Stromal cell of bone marrow (primary cell): ENCODE measurements around the gene ALDH3B2.
"Not testable (repeated sequence)": the region's sequence is repeated elsewhere in the genome, so short reads cannot be mapped to it uniquely, and the experiment has no call there.

Experiments used
- DNase-seq: peaks from one replicate; pipeline ENCODE4 v3.0.0-alpha.2; 2012; ENCODE audit warnings: low read depth

ALDH3B2 gene

GRCh38 chr11:67685641-67686332, 11.4 kb upstream of the ALDH3B2 start:
- DNase-seq, result not testable (repeated sequence)

DNA sequence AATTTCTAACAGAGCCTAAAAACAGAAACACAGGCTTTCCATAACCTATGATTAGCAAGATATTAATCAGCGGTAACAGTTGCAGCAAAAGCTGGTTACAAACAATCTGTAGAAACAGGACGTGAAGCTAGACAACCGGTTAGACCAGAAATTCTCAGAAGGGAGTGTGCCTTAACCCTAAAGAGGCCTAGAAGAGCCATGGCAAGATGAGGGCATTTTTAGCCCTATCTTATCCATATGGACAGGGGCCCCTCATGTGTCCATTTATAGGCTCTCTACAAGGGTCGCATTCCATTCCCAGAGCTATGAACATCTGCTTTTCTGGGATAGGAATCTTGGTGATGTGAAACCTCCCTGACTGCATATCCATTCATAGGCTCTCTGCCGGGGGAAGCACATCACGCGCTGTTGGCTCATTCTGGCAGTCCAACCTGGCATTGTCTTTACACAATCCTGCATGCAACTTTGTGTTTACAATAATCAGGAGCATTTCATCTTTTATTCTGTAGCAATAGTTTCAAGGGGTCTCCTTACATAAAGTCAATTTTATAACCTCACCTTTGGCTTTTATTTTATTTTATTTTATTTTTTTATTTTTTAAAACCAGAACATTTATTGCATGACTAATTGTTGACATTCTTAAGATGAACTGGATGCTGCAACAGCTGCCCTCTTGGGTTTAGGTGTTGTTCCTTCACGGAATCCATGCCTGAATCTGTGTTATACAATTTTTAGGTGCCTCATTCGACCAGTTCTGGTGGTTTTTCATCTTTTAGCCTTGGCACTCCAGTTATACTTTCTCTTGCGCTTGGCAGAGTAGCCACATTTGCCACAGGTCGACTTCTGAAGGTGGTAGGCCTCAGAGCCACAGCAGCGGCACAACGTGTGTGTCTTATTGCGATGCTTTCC, 8.0 kb upstream of the ALDH3B2 start:
- DNase-seq, result not testable (repeated sequence)

GRCh38 chr11:67680696-67681470, 6.5 kb upstream of the ALDH3B2 start:
- DNase-seq, result no peak

DNA sequence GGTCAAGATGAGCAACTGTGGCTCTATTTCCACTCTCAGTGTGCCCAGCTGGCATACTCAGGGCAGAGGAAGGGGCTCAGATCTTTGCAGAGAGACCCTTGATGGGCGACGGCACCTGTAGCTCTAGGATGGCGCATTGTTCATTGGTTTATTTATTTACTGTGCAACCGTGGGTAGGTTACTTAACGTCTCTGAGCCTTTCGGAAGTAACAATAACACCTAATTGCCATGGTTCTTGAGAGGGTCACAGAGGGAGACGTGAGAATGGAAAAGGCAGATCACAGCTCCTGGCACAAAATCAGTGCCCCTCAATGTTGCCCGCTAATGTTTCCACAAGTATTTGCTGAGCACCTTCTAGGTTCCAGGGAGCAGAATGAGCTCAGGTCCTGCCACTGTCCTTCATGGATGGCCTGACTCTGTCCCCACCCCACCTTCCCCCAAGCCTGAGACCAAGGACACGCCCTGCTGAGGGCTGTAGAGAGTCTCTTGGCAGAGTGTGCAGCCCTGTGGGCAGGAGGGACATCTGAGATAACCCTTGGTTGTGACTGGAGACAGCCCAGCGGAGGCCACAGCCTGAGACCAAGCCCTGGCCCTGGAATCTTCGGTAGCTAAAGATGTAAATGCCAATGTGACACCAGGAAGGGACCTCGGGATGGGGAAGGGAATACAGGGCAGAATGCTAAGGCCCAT, 780 bp upstream of the ALDH3B2 start:
- no peak for DNase-seq

DNA sequence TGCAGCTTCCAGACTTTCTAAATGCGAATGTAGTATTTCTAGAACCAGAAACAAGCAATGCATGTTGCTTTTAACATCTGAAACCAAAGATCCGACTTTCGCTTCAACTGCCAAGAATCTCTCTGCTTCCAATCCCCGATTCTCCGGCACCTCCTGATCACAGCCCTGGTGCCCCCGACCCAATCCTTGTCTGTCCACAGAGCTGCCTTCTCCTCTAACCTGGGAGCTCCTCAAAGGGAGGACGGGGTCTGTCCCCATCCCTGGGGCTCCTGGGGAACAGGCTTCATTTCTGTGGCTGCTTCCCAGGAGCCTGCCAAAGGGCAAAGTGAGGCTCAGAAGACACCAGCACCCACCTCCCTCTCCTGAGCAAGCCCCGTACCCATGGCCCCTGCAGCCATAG, 521 bp downstream of the ALDH3B2 start:
- no peak for DNase-seq

- DNase-seq, result no peak
Measured at GRCh38 chr11:67673358-67673757, 1.1 kb downstream of the ALDH3B2 start.

- DNase-seq, result no peak
Measured at GRCh38 chr11:67671211-67671520, 3.3 kb downstream of the ALDH3B2 start.

- DNase-seq, result no peak
Measured at GRCh38 chr11:67670316-67671210, 3.9 kb downstream of the ALDH3B2 start.

DNA sequence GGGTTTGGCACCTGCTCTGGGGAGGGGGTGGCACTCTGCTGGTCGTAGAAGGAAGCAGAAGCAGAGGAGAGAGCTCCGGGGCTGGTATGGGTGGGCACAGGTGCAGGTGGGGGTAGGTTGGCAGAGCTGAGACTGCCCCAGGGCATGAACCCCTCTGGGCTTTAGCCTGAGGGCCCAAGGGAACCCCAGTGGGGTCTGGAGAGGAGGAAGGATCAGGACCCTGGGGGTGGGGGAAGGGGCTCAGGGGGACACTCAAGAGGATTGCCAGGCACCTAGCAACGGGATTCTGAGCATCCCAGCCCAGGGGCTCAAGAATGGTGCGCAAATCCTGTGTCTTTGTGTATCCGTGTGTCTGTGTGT, 6.3 kb downstream of the ALDH3B2 start:
- no peak for DNase-seq

GRCh38 chr11:67667490-67668191, 6.8 kb downstream of the ALDH3B2 start:
- no peak for DNase-seq

DNA sequence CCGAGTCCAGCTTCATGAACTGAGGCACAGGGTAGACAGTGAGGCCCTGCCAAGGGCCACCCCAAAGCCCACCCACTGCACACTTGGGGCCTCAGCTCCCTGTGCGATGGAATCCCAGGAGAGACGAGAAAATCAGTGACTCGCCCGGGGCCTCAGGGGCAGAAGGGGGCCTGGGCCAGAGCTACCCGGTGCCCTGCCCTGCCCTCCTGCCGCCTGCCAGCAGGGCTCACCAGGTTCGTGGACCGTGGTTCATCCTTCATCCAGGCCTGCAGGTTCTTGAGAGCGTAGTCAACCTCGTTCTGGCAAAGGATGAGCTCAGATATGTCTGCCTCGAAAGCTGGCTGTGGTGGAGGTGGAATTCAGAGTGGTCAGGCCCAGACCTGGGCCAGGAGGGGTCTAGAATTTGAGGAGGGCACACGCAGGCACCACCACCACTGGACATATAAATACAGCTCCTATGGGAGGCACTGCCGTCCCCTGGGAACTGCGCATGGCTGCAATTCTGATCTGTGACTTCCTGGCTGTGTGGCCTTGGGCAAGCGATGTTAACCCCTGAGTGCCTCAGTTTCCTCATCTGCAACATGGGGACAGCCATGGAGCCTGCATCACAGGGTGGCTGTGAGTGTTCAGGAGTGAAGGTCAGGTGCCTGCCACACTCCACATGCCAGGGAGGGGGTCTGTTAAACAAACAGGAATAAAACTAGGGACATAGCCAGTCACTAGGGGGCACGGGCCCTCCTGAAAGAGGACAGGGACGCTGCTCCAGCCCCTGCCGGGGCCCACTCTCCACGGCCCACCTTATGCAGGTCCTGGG, 7.5 kb downstream of the ALDH3B2 start:
- DNase-seq, result no peak

DNA sequence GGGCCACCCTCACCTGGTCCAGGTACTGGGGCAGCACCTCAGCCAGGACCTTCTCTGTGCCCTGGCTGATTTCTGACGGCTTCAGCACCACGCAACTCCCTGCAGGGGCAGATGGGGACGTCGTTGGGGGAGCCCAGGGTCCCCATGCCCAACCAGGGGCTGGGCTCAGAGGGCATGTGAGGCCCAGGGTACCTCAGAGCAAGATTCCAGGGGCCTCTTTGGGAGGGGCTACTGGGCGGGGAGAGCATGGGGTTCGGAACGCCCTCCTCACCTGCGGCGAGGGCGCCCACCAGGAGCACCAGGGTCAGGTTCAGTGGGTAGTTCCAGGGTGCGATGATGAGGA, 8.1 kb downstream of the ALDH3B2 start:
- no peak for DNase-seq

DNA sequence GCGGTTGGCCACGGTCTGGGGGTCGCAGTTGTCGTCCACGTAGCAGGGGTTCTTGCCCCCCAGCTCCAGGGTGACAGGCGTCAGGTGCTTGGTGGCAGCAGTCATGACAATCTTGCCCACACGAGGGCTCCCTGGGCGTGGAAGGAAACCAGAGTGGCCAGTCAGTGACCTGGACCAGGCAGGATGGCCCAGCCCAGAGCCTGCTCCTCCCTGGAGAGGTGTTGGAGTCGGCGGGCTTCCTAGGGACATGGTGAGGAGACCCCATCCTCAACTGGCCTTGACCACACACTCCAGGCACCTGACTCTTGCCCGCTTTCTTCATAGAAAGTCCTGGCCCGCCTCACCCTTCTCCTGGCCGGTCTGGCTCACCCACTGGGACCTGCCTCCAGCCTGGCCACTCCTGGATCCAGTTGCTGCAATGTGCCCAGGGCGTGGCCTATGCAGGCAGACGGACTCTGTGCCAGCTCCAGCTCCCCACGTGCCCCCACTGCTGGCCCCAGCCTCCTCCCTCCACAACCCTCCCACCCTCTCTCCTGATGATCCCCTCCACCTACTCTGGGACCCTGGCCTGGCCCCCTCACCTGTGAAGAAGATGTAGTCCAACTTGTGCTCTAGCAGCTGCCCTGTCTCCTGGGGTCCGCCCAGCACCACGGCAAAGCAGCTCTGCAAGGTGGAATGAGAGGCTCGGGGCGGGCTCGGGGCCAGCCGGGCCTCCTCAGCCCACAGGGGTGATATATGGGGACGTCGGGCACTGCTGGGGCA, 8.7 kb downstream of the ALDH3B2 start:
- DNase-seq, result no peak

GRCh38 chr11:67664696-67665540, 9.5 kb downstream of the ALDH3B2 start:
- DNase-seq, result no peak

DNA sequence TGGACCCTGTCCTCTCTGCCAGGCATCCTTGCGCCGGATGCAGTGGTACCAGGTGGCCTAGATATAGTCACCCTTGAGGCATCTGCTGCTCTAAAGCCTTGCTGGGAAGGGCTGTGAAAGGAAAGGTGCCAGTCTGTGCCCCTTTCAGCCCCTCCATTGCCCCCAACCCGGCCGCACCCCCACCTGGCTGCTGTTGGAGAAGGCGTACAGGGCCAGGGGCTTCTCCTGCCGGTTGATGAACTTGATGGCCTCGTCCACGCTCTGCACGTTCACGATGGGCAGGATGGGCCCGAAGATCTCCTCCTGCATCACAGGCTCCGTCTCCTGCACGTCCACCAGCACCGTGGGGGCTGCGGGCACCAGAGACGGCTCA, 10.2 kb downstream of the ALDH3B2 start:
- DNase-seq, result no peak

- DNase-seq, result no peak
Measured at GRCh38 chr11:67663532-67664212, 10.8 kb downstream of the ALDH3B2 start.

GRCh38 chr11:67662835-67663531, 11.4 kb downstream of the ALDH3B2 start:
- DNase-seq, result no peak
